Smooth muscle cell (in vitro differentiated cells): Measurements from ENCODE around the gene NKX1-1. TPM values are rescaled to one million over a fixed set of nuclear protein-coding genes. Genes with fewer than 3 reads are reported as not detected.

Experiments used
- DNase-seq: peaks from one replicate; lab custom pipeline; 2025; ENCODE audit not compliant: unreplicated experiment; lab: John Stamatoyannopoulos, UW
- H2AFZ ChIP-seq: fragments of 200-600 bp; sonication (generic); 2 replicates; pipeline ENCODE4 v1.6.0; 2016; ENCODE audit warnings: antibody characterized with exemption, low read depth, mild to moderate bottlenecking
- H3F3A ChIP-seq: fragments of 200-600 bp; sonication (generic); 2 replicates; pipeline ENCODE4 v1.6.0; 2017; ENCODE audit warnings: antibody characterized with exemption, low read depth
- H3K27ac ChIP-seq: fragments of 200-600 bp; sonication (generic); 2 replicates; pipeline ENCODE4 v1.5.1; 2016; ENCODE audit warnings: low read depth, mild to moderate bottlenecking
- H3K27me3 ChIP-seq: fragments of 200-600 bp; sonication (generic); 2 replicates; pipeline ENCODE4 v1.6.1; 2016; ENCODE audit warnings: low read depth, mild to moderate bottlenecking
- H3K36me3 ChIP-seq: fragments of 200-600 bp; sonication (generic); 2 replicates; pipeline ENCODE4 v1.5.1; 2016; ENCODE audit warnings: low read depth
- H3K4me1 ChIP-seq: fragments of 200-600 bp; sonication (generic); 2 replicates; pipeline ENCODE4 v1.5.1; 2016; ENCODE audit warnings: low read depth
- H3K4me2 ChIP-seq: fragments of 200-600 bp; sonication (generic); 2 replicates; pipeline ENCODE4 v1.6.0; 2016; ENCODE audit warnings: mild to moderate bottlenecking
- H3K4me3 ChIP-seq: fragments of 200-600 bp; sonication (generic); 2 replicates; pipeline ENCODE4 v1.5.1; 2016; ENCODE audit warnings: mild to moderate bottlenecking
- H3K79me2 ChIP-seq: fragments of 200-600 bp; sonication (generic); 2 replicates; pipeline ENCODE4 v1.6.0; 2016; ENCODE audit warnings: low read depth, mild to moderate bottlenecking
- H3K9ac ChIP-seq: fragments of 200-600 bp; sonication (generic); 2 replicates; pipeline ENCODE4 v1.6.0; 2016; ENCODE audit warnings: low read depth
- H3K9me3 ChIP-seq: fragments of 200-600 bp; sonication (generic); replicated peaks from 2 replicates; pipeline ENCODE4 v1.5.1; 2016; ENCODE audit warnings: low read depth
- H4K20me1 ChIP-seq: fragments of 200-600 bp; sonication (generic); 2 replicates; pipeline ENCODE4 v1.6.0; 2016; ENCODE audit warnings: low read depth
- WGBS: methylation state at CpG from one replicate; pipeline ENCODE4 v1.1.7; 2016; ENCODE audit warnings: low lambda C conversion rate; 5-methylcytosine and 5-hydroxymethylcytosine counted together
- polyA plus RNA-seq: library from polyadenylated mRNA; unstranded; fragments of >200 nt; fragmentation: Nextera tagmentation; extraction: Ambion mirVana; gene quantifications from 2 replicates; pipeline ENCODE4 v1.2.1, GENCODE V29; 2016
- total RNA-seq: library from RNA; depleted of rRNA; stranded (reverse); fragments of >200 nt; gene quantifications from 2 replicates; pipeline ENCODE4 v1.2.3, GENCODE V29; 2014
- TF ChIP-seq, protein P1 (sequence below): fragments of 200-600 bp; sonication (generic); IDR thresholded peaks from 2 replicates; pipeline ENCODE4 v1.5.1; 2017; ENCODE audit warnings: borderline replicate concordance, mild to moderate bottlenecking, antibody characterized with exemption; ENCODE audit not compliant: insufficient read depth, poor library complexity, severe bottlenecking

NKX1-1 gene
- total and polyA plus RNA-seq, 2 experiments from 2014 or later = not detected

DNA sequence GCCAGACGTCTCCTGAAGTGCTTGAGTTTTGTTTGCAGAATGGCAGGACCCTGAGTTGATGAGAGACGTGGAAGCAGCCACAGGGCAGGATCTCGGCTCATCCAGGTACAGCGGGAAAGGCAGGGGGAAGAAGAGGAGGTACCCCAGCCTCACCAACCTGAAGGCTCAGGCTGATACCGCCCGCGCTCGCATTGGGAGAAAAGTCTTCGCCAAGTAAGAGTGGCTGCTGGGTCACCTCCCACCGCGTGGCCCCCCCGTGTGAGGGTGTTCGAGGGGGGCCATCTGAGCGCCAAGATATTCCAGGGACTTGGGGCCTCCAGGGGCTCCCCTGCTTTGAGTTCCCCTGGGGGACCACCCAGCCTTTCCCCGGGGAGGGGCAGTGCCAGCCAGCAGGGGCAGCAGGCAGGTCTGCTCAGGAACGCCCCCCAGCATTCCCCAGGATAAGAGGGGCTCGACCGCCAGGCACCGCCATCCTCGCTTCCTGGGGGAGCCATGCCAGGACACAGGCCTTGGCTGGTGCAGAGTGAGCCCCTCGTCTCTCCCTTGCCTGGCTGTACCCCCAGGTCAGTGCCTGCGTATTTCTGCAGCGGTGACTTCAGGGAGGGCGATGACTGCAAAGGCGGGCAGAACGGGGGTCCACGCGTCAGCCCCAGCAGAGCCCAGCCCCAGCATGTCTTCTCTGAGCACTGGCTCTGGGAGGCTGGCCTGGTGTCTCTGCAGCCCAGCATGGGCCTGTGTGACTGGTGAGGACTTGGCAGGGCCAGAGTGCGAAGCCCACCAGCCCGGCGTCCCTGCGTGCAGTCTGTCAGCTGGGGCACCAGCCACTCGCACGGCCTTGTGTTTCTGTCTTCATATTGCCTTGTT, 22.3 kb downstream of the NKX1-1 start:
- Histone ChIP-seq H3K27me3 (no peaks in the 10 kb centered on the region), H3K9me3 (peaks cover 3% of the 10 kb centered on the region), H3K9ac (no peak overlapping the region), H4K20me1 (no peaks in the 10 kb centered on the region), H3K4me2 (no peak overlapping the region), H3F3A (no peaks in the 10 kb centered on the region), H2AFZ (no peak overlapping the region), H3K79me2 (no peaks in the 10 kb centered on the region), H3K4me1 (no peaks in the 10 kb centered on the region), H3K36me3 (peaks cover 18% of the 10 kb centered on the region), H3K27ac (no peak overlapping the region), H3K4me3 (no peak overlapping the region)
- TF ChIP-seq, protein P1, sequence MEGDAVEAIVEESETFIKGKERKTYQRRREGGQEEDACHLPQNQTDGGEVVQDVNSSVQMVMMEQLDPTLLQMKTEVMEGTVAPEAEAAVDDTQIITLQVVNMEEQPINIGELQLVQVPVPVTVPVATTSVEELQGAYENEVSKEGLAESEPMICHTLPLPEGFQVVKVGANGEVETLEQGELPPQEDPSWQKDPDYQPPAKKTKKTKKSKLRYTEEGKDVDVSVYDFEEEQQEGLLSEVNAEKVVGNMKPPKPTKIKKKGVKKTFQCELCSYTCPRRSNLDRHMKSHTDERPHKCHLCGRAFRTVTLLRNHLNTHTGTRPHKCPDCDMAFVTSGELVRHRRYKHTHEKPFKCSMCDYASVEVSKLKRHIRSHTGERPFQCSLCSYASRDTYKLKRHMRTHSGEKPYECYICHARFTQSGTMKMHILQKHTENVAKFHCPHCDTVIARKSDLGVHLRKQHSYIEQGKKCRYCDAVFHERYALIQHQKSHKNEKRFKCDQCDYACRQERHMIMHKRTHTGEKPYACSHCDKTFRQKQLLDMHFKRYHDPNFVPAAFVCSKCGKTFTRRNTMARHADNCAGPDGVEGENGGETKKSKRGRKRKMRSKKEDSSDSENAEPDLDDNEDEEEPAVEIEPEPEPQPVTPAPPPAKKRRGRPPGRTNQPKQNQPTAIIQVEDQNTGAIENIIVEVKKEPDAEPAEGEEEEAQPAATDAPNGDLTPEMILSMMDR = no peak
- no peak for DNase-seq
- WGBS = 93% methylated on average over 34 of the region's 34 CpGs

DNA sequence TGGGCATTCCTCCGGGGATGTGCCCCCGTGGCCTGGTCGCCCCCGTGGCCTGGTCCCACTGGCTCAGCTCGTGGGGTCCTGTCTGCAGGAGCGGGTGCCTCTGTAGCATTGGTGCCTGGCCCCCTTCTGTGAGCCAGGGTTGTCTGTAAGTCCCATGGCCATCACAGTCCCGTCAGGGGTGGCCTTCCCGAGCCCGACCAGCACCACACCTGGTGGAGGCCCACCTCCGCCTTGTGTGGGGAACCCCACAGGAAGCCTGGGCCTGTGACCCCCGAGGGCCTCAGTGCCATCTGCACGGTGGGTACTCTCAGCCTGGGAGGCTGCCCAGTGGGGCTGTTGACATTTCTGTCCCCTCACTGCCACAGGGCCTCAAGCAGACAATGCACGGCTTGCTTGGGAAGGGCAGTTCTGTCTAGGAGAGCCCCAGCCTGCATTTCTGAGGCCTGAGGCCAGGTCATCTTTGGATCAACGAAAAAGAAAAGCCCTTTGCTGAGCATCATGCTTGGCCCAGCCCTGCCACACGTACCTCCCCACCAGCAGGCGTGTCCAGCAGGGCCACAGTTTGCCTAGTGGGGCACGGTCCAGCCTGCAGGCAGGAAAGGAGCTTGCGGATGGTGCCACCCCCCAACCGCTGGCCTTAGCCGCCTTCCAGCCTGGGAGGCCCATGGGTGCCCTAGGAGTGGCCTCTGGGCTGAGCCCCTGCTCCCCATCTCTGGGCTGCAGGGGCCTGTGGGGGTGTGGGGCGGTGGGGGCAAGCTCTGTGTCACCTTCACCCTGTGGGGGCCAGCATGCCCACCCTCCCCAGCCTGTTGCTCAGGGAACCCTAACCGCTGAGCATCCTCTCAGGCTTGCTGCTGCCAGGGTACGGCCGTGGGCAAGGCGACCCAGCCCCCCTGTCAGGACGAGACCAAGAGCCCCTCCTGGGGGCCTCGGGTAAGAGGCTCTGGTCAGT, 23.2 kb downstream of the NKX1-1 start:
- WGBS = 95% methylated on average over 27 of the region's 27 CpGs
- no peaks in the 10 kb centered on the region for H4K20me1 ChIP-seq
- H3K4me2 ChIP-seq = no peak overlapping the region
- H3K27me3 ChIP-seq = no peaks in the 10 kb centered on the region
- no peak overlapping the region for H3K9ac ChIP-seq
- H2AFZ ChIP-seq = no peak overlapping the region
- H3K4me3 ChIP-seq = no peak overlapping the region
- no peak overlapping the region for H3K27ac ChIP-seq
- H3K9me3 ChIP-seq = no peaks in the 10 kb centered on the region
- TF ChIP-seq, protein P1 = no peak
- peaks cover 18% of the 10 kb centered on the region for H3K36me3 ChIP-seq
- no peaks in the 10 kb centered on the region for H3F3A ChIP-seq
- H3K79me2 ChIP-seq = no peaks in the 10 kb centered on the region
- no peak for DNase-seq
- H3K4me1 ChIP-seq = no peaks in the 10 kb centered on the region

DNA sequence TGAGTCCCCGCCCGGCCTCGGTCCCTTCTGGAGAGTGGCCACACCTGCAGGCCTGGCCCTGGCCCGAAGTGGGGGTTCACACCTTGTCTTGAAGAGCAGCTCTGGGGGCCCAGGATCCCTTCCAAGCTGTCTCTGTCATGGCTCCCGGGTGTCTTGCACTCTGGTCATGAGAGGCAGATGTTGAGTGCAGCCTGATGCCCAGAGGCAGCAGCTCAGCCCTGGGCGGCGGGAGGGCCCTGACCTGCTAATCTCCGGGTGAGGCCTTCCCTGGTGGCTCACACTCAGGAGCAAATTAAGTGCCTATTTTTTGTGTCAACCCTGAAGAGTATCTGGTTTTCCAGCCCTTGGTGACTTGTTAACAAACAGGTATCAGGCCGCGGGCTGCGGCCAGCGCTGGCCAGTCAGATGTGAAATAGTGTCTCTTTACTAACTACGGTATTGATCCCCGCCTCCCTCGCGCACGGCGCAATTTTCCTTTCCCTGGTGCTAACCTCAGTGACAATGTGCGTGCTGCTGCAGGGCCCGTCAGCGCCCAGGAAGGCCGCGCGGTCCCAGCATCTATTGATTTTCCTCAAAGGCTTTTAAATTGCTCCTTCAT, 24.2 kb downstream of the NKX1-1 start:
- DNase-seq = no peak
- Histone ChIP-seq H3F3A (no peaks in the 10 kb centered on the region), H3K4me1 (no peaks in the 10 kb centered on the region), H3K9ac (no peak overlapping the region), H3K9me3 (no peaks in the 10 kb centered on the region), H3K4me2 (no peak overlapping the region), H4K20me1 (no peaks in the 10 kb centered on the region), H3K36me3 (peaks cover 10% of the 10 kb centered on the region), H2AFZ (no peak overlapping the region), H3K27me3 (no peaks in the 10 kb centered on the region), H3K27ac (no peak overlapping the region), H3K79me2 (no peaks in the 10 kb centered on the region), H3K4me3 (no peak overlapping the region)
- TF ChIP-seq, protein P1 = no peak
- WGBS = 98% methylated on average over 24 of the region's 24 CpGs
